ENCODE measurements around the gene FXYD3. TPM values are rescaled to one million over a fixed set of nuclear protein-coding genes. Genes with fewer than 3 reads are reported as not detected.

Gene FXYD3
- total RNA-seq = not detected in 2 replicates

GRCh38 chr19:35115177-35115951, at the start of gene FXYD3:
FXYD3 (plus strand) TSS chr19:35115823; CDS start chr19:35119377, 3,554 bp downstream.

DNA sequence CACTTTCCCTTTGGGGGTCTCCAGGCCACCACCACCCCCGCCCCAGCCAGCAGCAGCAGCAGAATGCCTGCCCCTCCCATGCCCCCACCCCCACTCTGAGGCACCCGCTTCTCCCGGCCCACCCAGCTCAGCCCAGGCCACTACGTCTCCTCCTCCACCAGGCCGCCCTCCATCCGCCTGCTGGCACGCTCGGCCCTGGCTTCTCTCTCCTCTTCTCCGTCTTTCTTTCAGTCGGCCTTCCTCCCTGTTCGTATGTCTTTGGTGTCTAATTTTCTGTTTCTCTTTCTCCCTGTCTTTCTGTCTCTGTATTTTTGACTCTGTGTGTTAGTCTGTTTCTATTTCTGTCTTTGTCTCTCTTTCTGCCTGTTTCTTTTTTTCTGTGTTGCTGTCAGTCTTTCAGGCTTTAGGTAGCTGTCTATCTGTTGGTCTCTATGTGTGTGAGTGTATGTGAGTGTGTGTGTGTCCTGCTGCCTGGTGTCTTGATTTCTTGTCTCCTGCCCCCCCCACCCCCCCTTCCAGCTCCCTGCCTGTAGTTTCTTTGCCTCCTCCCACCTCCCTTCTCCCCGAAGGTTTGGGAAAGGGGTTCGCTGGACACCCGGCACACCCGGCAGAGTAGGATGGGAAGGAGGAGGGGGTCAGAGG, 19.1 kb downstream of the FXYD3 start, which contains the start of gene LGI4:
Gene LGI4 (minus strand): TSS at position 459 of the 642 bp plus-strand sequence. CDS start 379 bp downstream, at position 80.

GRCh38 chr19:35138305-35138892, 22.8 kb downstream of the FXYD3 start, which contains the start of gene FXYD1:
FXYD1 (plus strand) TSS chr19:35138824; CDS start chr19:35140080, 1,256 bp downstream.

DNA sequence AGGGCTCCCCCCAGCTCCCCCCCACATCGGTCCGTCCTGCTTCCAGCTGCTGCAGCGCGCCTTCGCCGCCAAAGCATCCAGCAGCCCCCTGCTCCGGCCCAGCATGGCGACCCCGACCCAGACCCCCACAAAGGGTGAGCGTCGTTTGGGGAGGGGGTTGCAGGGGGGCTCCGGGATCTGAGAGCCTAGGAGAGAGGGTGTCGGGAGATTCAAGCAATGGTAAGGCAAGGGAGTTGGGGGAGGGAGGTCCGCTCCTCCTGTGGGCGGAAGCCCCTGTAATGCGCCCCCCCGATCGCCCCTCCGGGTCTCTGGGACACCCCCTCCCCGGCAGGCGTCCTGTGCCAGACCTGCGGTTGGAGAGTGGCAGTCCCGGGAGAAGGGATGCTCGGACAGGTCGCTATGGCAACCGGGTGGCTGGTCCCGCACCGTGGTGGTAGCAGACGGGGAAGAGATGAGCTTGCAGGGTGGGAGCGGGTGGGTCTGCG, 27.6 kb downstream of the FXYD3 start, which contains the start of gene FXYD7:
Gene FXYD7 (plus strand): TSS at position 25 of the 485 bp plus-strand sequence. CDS start 79 bp downstream, at position 104.

DNA sequence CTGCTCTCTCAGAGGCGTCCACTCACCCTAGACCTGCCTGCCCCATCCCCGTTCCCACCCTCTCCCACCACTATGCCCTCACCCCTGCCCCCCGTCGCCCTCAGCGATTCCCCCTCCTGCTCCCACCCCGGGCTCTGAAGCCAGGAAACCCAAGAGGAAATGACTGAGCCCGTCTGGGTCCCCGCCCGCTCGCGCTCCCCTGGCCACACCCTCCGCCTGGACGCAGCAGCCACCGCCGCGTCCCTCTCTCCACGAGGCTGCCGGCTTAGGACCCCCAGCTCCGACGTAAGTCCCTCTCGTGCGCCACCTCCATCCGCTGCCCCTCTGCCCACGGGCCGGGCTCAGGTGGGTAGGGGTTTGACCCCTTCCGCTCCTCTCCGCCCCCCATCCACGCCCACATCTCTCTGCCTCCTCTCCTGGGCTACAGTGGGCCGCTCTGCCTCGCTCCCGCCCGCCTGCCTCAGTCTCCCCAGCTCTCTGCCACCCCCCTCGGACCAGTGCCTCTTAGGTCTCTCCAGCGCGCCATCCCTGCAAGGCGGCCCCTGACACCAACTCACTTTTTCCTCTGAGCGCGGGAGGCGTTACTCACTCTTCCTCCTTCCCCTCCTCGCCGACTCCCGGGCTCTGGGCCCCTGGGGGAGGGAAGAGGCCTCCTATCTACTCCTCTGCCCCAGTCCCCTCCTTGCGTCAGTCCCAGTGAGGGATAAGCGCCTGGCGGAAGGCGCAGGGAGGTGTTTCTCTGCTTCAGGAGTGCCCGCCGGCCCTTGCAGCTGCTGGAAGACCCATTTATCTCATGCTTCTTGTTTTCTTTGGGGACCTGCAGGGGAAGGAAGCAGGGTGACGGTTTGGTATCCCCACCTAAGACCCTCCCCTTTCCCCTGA, 39.1 kb downstream of the FXYD3 start, which contains the start of gene FXYD5:
Gene FXYD5 (plus strand): TSS at position 211 of the 882 bp plus-strand sequence. CDS start 816 bp downstream, outside the sequence.

Other genes starting within 250 kb of the FXYD3 start
- 1.8 and 2.8 TPM in 2 replicates for gene ZNF30, start 188.9 kb upstream of the FXYD3 start, total RNA-seq
- 5.4 and 6.7 TPM in 2 replicates for gene ZNF792, start 151.6 kb upstream of the FXYD3 start, total RNA-seq
- 31.7 and 46.6 TPM in 2 replicates for gene GRAMD1A, start 115.5 kb upstream of the FXYD3 start, total RNA-seq
- gene SCN1B, start 85.4 kb upstream of the FXYD3 start, total RNA-seq = 10.6 and 15.9 TPM in 2 replicates
- 0.07 TPM in 1 of 2 replicates, not detected in the other for gene HPN, start 74.1 kb upstream of the FXYD3 start, total RNA-seq
- gene LGI4, start 19.2 kb downstream of the FXYD3 start, total RNA-seq = 0.59 and 1.5 TPM in 2 replicates
- gene FXYD1, start 23.0 kb downstream of the FXYD3 start, total RNA-seq = 4.2 TPM in 2 replicates
- not detected in 2 replicates for gene FXYD7, start 27.4 kb downstream of the FXYD3 start, total RNA-seq
- gene FXYD5, start 38.9 kb downstream of the FXYD3 start, total RNA-seq = 29.7 and 48.7 TPM in 2 replicates
- not detected in 2 replicates for gene FAM187B, start 112.9 kb downstream of the FXYD3 start, total RNA-seq
- 0.20 and 0.33 TPM in 2 replicates for gene LSR, start 133.2 kb downstream of the FXYD3 start, total RNA-seq
- 80.5 and 94.7 TPM in 2 replicates for gene USF2, start 153.1 kb downstream of the FXYD3 start, total RNA-seq
- gene HAMP, start 166.7 kb downstream of the FXYD3 start, total RNA-seq = 0.07 TPM in 1 of 2 replicates, not detected in the other
- gene MAG, start 176.3 kb downstream of the FXYD3 start, total RNA-seq = not detected in 2 replicates
- gene CD22, start 213.4 kb downstream of the FXYD3 start, total RNA-seq = 0.40 and 0.78 TPM in 2 replicates
- gene FFAR1, start 232.1 kb downstream of the FXYD3 start, total RNA-seq = not detected in 2 replicates
- not detected in 2 replicates for gene FFAR3, start 242.6 kb downstream of the FXYD3 start, total RNA-seq